Measurements from ENCODE around the gene SIGLEC14. TPM values are rescaled to one million over a fixed set of nuclear protein-coding genes. Genes with fewer than 3 reads are reported as not detected.
A peak's percentile ranks its signal among the peaks of the same experiment; 100 is the strongest.

The SIGLEC14 gene
- total RNA-seq, 6 donors from 2014 or later = 5.0 to 44.6 (median 22.3) TPM; not detected in 1

- 73 to 92% methylated on average over 1 of the region's 1 CpG for WGBS, 2 donors
- TF ChIP-seq, protein P1, sequence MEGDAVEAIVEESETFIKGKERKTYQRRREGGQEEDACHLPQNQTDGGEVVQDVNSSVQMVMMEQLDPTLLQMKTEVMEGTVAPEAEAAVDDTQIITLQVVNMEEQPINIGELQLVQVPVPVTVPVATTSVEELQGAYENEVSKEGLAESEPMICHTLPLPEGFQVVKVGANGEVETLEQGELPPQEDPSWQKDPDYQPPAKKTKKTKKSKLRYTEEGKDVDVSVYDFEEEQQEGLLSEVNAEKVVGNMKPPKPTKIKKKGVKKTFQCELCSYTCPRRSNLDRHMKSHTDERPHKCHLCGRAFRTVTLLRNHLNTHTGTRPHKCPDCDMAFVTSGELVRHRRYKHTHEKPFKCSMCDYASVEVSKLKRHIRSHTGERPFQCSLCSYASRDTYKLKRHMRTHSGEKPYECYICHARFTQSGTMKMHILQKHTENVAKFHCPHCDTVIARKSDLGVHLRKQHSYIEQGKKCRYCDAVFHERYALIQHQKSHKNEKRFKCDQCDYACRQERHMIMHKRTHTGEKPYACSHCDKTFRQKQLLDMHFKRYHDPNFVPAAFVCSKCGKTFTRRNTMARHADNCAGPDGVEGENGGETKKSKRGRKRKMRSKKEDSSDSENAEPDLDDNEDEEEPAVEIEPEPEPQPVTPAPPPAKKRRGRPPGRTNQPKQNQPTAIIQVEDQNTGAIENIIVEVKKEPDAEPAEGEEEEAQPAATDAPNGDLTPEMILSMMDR (IDR thresholded peaks at IDR 0.05) = no peak
- TF ChIP-seq POLR2AphosphoS5 (IDR thresholded peaks at IDR 0.05) (no peak), POLR2A (IDR thresholded peaks at IDR 0.05) (no peak), EP300 (IDR thresholded peaks at IDR 0.05) (no peak)
Observed at GRCh38 chr19:51610576-51610975, 36.0 kb downstream of the SIGLEC14 start.

DNA sequence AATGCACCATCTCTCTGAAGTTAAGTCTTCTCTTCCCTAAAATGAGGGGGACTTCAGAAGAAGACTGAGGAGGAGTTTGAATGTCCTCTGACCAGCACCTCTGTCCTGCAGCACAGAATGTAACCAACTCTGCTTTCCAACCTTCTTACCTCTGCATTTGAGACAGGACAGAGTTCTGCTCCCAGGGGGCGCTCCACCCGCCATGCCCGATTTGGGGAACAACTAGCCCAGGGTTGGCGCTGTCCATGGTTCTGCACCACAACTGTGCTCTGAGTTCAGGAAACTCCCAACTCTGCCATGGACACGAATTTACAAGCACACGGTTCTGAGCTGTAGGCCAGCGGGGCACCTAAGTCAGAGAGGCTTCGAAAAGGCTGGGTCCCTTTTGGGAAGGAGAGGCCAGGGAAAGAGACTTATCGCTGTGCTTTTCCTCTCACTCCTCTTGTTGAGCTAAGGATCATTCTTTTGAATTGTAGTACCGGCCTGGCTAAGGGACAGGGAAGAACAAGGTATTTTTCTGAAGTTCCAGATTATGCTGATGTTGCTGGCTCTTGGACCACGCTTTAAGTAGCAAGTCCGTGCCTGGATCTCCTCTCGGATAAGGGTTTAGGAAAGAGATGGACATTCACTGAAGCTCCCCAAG is 38.6 kb downstream of the SIGLEC14 start:
- H3K4me1 ChIP-seq = peaks cover 0 to 3% (median 0%) of the 10 kb centered on the region in 4 donors
- H3K27ac ChIP-seq = no peak overlapping the region
- H3K4me3 ChIP-seq = no peak overlapping the region
- H3K36me3 ChIP-seq = no peaks in the 10 kb centered on the region
- TF ChIP-seq POLR2AphosphoS5 (IDR thresholded peaks at IDR 0.05) = no peak
- TF ChIP-seq, protein P1 (IDR thresholded peaks at IDR 0.05) = peak; percentile 31 to 64 (median 56)
- H3K27me3 ChIP-seq = no peaks in the 10 kb centered on the region
- peak; percentile 83 to 85 for DNase-seq
- WGBS, 2 donors = 28 to 37% methylated on average over 13 of the region's 13 CpGs
- peaks cover 0 to 2% (median 0%) of the 10 kb centered on the region in 4 donors for H3K9me3 ChIP-seq
- ATAC-seq (ENCODE audit: low FRiP score in 2 of 2) = peak; percentile 82 to 85

More at GRCh38 chr19:51610576-51610975, 36.0 kb downstream of the SIGLEC14 start:
- H3K27ac ChIP-seq = no peak overlapping the region
- peaks cover 0 to 3% (median 0%) of the 10 kb centered on the region in 4 donors for H3K4me1 ChIP-seq
- H3K4me3 ChIP-seq = no peak overlapping the region
- no peaks in the 10 kb centered on the region for H3K27me3 ChIP-seq
- H3K36me3 ChIP-seq = no peaks in the 10 kb centered on the region
- no peak for DNase-seq
- peaks cover 0 to 3% (median 0%) of the 10 kb centered on the region in 4 donors for H3K9me3 ChIP-seq
- ATAC-seq (ENCODE audit: low FRiP score in 2 of 2) = no peak

DNA sequence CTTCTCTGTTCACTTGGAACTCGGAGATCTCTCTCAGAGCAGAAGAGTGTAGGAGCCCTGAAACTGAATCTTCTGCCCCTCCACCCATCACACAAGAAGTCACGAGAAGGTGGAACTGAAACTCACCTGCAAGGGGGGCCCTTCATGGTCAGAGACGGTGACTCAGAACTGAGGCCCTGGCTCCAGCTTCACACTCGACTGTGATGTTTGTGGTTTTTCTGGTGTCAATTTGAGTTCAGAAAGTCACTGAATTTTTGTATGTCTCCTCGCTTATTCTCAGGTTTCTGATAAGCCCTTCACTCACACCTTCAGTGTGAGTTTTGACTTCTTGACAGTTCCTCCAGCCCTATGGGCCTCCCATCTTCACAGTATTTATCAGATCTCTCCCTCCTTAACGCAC is 39.5 kb downstream of the SIGLEC14 start:
- Histone ChIP-seq H3K4me3 (no peak overlapping the region), H3K27ac (no peak overlapping the region), H3K4me1 (peaks cover 0 to 3% (median 0%) of the 10 kb centered on the region in 4 donors), H3K27me3 (no peaks in the 10 kb centered on the region), H3K9me3 (no peaks in the 10 kb centered on the region), H3K36me3 (no peaks in the 10 kb centered on the region)
- 61 to 63% methylated on average over 6 of the region's 6 CpGs for WGBS, 2 donors
- no peak for TF ChIP-seq POLR2AphosphoS5 (IDR thresholded peaks at IDR 0.05)
- TF ChIP-seq, protein P1 (IDR thresholded peaks at IDR 0.05) = no peak
- no peak for TF ChIP-seq EP300 (IDR thresholded peaks at IDR 0.05)
- no peak for TF ChIP-seq POLR2A (IDR thresholded peaks at IDR 0.05)
- DNase-seq (no peak), ATAC-seq (ENCODE audit: low FRiP score in 2 of 2) (no peak)

DNA sequence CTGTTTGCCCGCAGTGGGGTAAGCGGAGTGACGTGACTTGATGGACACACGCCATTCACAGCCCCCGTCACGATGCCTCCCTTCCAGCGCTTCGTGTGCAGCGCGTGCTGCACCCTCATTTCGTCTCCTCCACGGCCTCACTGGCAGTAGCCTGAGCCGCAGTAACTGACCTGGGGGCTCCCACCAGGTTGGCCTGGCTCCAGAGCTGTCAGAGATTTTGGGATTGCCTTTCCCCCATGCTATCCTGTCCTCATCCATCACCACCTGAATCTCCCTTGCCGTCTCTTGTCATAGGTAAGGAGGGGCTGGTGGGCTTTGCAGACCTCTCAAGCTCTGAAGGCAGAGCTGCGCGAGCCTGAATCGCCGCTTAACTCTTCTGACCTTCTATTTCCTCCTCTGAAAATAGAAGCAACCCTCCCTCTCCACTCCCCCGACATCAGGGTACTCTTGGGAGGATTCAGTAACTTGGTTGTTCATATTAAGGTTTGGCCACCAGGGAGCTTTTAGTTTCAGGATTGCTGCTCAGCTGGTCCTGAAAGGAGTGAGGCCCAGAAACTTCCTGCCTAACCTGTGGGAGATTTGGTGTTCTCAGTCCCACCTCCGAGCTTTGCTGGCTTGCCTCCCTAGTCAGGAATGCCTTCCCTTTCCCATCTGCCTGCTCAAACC is 44.3 kb downstream of the SIGLEC14 start:
- TF ChIP-seq EP300 (IDR thresholded peaks at IDR 0.05) (no peak), POLR2AphosphoS5 (IDR thresholded peaks at IDR 0.05) (no peak), POLR2A (IDR thresholded peaks at IDR 0.05) (no peak)
- TF ChIP-seq, protein P1 (IDR thresholded peaks at IDR 0.05) = no peak
- H3K4me3 ChIP-seq = no peak overlapping the region
- DNase-seq (no peak), ATAC-seq (ENCODE audit: low FRiP score in 2 of 2) (no peak)
- no peaks in the 10 kb centered on the region for H3K36me3 ChIP-seq
- peaks cover 0 to 10% (median 1%) of the 10 kb centered on the region in 4 donors for H3K4me1 ChIP-seq
- H3K9me3 ChIP-seq = no peaks in the 10 kb centered on the region
- H3K27ac ChIP-seq = no peak overlapping the region
- 89 to 94% methylated on average over 19 to 20 of the region's 20 CpGs for WGBS, 2 donors
- H3K27me3 ChIP-seq = peaks cover 0 to 11% (median 2%) of the 10 kb centered on the region in 4 donors

Measured in upper lobe of left lung (tissue), 6 donors.